ENCODE data around the gene TMEM43.
A peak's percentile ranks its signal among the peaks of the same experiment; 100 is the strongest.

TMEM43 gene

DNA sequence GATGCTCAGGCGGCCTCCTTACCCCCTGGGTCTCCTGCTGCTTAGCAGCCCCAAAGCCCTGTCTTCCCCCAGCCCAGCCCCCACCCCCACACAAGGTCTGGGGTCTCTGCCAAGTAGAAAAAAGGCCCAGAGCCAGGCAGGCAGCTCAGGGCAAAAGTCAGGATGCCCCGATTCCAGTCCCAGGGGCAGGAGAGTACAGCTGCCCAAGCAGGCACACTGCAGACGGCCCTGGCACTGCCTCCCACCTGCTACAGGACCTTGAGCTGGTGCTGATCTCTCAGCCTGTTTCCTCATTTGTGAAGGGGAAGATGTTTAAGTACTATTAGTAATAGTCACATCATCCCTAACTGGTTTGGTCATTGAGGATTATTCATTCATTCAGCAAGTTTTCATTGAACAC lies 12.6 kb downstream of the TMEM43 start:
- H3K36me3 ChIP-seq, result peaks cover 73 to 96% (median 81%) of the 10 kb centered on the region in 3 donors
- no peaks in the 10 kb centered on the region for H3K27me3 ChIP-seq
- intact Hi-C loops (cut with DNase I; ENCODE audit: low total_unique reads), result no loop called here
- peaks cover 0 to 54% (median 39%) of the 10 kb centered on the region in 4 donors for H3K4me1 ChIP-seq
- H3K4me3 ChIP-seq, result no peak overlapping the region
- H3K9me3 ChIP-seq, result no peaks in the 10 kb centered on the region
- H3K27ac ChIP-seq, result peak overlapping the region; percentile 87 to 88
- no peak for DNase-seq
- TF ChIP-seq, protein P1, sequence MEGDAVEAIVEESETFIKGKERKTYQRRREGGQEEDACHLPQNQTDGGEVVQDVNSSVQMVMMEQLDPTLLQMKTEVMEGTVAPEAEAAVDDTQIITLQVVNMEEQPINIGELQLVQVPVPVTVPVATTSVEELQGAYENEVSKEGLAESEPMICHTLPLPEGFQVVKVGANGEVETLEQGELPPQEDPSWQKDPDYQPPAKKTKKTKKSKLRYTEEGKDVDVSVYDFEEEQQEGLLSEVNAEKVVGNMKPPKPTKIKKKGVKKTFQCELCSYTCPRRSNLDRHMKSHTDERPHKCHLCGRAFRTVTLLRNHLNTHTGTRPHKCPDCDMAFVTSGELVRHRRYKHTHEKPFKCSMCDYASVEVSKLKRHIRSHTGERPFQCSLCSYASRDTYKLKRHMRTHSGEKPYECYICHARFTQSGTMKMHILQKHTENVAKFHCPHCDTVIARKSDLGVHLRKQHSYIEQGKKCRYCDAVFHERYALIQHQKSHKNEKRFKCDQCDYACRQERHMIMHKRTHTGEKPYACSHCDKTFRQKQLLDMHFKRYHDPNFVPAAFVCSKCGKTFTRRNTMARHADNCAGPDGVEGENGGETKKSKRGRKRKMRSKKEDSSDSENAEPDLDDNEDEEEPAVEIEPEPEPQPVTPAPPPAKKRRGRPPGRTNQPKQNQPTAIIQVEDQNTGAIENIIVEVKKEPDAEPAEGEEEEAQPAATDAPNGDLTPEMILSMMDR (IDR thresholded peaks at IDR 0.05), result no peak

DNA sequence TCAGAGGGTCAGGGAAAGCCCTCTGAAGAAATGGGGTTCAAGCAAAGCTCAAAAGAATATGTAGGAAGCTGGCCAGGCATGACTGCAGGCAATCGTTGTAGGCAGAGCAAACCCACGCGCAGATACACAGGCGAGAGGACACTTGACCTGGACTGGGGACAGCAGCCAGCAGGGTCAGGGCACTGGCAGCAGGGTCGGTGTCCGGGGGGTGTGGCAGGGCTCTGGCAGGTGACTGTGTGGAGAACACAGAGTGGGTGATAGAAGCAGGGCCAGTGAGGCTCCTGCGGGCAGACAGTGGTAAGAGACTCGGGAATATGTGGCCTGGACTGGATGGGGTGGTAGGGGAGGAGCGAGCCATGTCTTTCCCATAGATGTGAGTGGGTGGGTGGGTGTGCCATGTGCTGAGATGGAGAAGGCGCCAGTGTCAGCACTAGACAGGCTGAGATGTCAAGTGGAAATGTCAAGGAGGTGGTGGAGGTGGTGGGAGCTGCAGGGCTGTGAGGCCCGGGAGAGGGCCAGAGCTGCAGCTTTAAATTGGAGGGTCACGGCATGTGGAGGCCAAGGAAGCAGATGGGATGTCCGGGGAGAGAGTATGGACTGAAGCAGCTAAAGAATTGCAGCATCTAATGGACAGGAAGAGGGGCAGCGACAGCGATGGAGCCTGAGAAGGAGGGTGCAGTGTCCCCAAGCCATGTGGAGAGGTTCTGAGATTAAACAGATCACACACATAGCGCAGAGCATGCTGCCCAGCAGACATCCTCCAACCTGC lies 13.4 kb downstream of the TMEM43 start:
- intact Hi-C loops (cut with DNase I; ENCODE audit: low total_unique reads), result no loop called here
- Histone ChIP-seq H3K27ac (peak overlapping the region; percentile 87 to 88), H3K9me3 (no peaks in the 10 kb centered on the region), H3K4me1 (peaks cover 0 to 63% (median 47%) of the 10 kb centered on the region in 4 donors), H3K4me3 (no peak overlapping the region), H3K36me3 (peaks cover 64 to 87% (median 73%) of the 10 kb centered on the region in 3 donors), H3K27me3 (no peaks in the 10 kb centered on the region)
- no peak for DNase-seq
- TF ChIP-seq, protein P1 (IDR thresholded peaks at IDR 0.05), result no peak

DNA sequence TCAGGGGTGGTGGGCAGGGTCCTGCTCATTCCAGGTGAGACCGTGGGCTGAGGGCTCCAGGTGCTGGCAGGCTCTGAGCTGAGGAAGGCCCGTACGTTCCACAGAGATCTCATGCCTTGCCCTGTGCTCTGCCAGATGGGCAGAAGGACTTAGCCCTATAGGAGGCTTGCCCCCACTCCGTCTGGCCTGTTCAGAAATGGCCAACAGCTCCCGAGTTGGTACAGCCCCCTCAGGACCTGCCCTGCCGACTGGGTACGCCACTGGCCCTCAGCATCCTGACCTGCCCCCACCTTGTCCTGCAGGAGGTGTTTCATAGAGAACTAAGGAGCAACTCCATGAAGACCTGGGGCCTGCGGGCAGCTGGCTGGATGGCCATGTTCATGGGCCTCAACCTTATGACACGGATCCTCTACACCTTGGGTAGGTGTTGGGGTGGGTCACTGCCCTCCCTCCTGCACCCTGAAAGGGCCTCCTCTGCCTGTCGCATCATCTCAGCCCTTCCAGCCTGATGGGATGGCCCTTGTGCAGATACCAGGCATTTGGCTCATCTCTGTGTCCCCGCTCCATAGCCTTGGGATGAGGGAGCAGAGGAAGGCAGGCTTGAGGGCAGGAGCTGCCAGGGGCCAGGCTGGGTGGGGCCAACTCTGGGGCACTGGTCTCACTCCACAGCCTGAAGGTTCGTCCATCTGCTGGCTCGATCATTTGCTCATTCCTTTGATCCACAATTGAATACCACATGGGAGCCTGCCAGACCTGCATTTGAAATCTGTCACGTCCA lies 14.2 kb downstream of the TMEM43 start:
- Histone ChIP-seq H3K27ac (peak overlapping the region; percentile 87 to 88), H3K36me3 (peaks cover 56 to 80% (median 65%) of the 10 kb centered on the region in 3 donors), H3K4me1 (peaks cover 0 to 71% (median 54%) of the 10 kb centered on the region in 4 donors), H3K9me3 (no peaks in the 10 kb centered on the region), H3K4me3 (no peak overlapping the region), H3K27me3 (no peaks in the 10 kb centered on the region)
- no peak for DNase-seq
- intact Hi-C loops (cut with DNase I; ENCODE audit: low total_unique reads), result no loop called here
- TF ChIP-seq, protein P1 (IDR thresholded peaks at IDR 0.05), result no peak

DNA sequence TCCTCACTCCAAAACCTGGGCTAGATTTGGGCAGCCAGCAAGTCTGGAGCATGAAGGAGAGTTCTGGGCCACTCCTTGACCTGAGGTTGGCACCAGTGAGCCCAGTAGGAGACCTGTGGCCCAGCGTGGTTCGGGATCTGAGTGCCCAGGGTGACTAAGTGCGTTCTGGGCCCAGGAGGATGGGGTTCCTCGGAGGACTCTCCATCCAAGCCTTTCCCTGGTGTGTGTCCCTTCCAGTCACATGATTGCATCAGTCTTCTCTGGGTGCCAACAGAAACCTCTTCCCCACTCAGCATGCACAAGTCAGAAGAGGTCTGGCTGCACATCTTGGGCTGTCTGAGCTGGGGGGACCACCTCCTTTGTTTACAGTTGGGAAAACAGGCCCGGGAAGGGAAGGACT lies 14.9 kb downstream of the TMEM43 start:
- no peak for DNase-seq
- TF ChIP-seq, protein P1 (IDR thresholded peaks at IDR 0.05), result no peak
- peak overlapping the region; percentile 87 to 88 for H3K27ac ChIP-seq
- intact Hi-C loops (cut with DNase I; ENCODE audit: low total_unique reads), result loop anchor here (5.0 kb wide), 1 partner anchor 38 kb away; the partner anchor contains the start of genes LSM3 and XPC
- H3K36me3 ChIP-seq, result peaks cover 49 to 72% (median 58%) of the 10 kb centered on the region in 3 donors
- H3K4me3 ChIP-seq, result no peak overlapping the region
- no peaks in the 10 kb centered on the region for H3K9me3 ChIP-seq
- H3K27me3 ChIP-seq, result no peaks in the 10 kb centered on the region
- peaks cover 0 to 76% (median 58%) of the 10 kb centered on the region in 4 donors for H3K4me1 ChIP-seq

DNA sequence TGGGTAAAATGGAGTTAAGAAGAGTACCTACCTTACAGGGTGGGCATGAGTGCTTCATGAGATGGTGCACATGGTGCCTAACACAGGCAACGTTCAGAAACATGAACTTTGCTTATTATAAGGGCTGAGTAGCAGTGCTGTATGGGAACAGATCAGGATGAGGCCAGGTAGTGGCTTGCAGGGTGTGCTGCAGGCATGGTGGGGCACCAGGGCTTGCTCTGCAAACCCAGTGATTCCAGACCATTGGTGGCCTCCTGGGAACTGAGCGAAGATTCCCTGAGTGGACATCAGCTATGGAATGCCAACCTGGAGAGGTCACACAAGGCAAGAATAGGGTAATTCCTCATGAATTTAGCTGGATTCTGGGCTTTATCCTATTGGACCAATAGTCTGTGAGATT lies 15.8 kb downstream of the TMEM43 start:
- Histone ChIP-seq H3K9me3 (no peaks in the 10 kb centered on the region), H3K36me3 (peaks cover 40 to 67% (median 51%) of the 10 kb centered on the region in 3 donors), H3K4me1 (peaks cover 0 to 85% (median 67%) of the 10 kb centered on the region in 4 donors), H3K27ac (peak overlapping the region; percentile 87 to 88), H3K4me3 (no peak overlapping the region), H3K27me3 (no peaks in the 10 kb centered on the region)
- TF ChIP-seq, protein P1 (IDR thresholded peaks at IDR 0.05), result no peak
- intact Hi-C loops (cut with DNase I; ENCODE audit: low total_unique reads), result loop anchor here (5.0 kb wide), 1 partner anchor 37 kb away; the partner anchor contains the start of genes LSM3 and XPC
- DNase-seq, result no peak
